HG02678 (cell line): Measurements from ENCODE around the gene RDH12.
"Not testable (repeated sequence)": the region's sequence is repeated elsewhere in the genome, so short reads cannot be mapped to it uniquely, and the experiment has no call there.

Source experiments
- ATAC-seq: cut with Tn5 transposase; IDR thresholded peaks from one replicate; pipeline ENCODE4 v1.9.1; 2021; ENCODE audit warnings: mild to moderate bottlenecking, moderate library complexity; ENCODE audit not compliant: unreplicated experiment

The RDH12 gene

DNA sequence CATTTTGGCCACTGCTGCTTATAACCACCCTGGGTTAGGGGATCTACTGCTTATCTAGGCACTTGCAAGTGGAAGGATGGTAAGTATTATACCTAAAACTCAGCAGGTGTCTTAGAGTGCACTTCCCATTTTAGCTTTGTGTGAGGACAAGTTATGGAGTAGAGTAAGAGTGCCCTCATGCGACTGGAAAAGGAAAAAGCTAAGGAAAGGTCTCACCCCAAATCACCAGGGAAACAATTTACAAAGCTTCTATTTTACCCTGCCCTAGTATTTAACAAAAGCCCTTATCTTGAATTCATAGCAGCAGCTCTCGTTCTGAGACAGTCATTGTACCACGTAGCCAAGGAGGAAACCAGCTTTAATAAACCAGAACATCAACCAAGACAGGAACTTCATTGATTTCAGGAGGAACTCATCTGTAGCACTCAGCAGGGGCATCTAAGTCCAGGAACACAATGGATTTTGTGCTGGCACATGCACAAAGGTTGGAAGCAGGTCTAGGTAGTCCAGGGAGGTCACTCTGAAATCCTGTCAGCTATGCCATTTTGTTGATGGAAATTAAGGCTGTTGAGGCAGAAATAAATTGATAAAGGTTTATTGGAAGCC is 2.9 kb downstream of the RDH12 start:
- no peak for ATAC-seq

DNA sequence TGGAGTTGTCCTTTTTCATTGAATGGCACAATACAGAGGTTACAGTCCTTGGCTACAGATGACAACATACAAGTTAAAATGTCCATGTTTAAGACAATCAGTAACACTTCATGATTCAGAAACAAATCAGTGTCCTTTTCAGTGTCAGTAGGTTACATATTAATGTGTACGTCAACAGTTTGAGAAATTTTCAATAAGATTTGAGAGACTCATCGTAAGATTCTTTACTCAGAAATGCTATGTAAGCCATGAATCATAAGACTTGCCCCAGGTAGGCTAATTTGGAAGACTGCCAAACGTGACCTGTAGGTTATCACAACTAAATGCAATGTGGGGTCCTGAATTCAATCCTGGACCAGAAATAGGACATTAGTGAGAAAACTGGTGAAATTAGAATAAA is 3.5 kb downstream of the RDH12 start:
- ATAC-seq = no peak

DNA sequence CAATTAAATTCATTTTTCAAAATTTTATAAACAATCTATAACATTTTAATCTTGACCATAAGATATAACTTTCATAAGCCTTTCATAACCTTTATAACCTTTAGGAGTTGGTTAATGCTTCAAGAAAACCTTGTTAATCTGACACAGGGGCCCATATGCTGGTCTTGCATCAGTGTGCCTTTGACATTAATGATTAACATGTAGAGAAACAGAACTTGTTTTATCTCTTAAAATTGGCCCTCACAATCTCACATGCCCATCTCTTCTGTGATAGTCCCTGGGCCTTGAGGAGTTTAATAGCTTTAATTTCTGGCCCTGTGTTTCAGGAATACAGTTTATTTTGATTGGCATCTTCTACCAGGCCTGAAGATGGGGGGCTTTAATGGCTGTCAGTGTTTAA is 7.7 kb downstream of the RDH12 start:
- ATAC-seq = not testable (repeated sequence)

DNA sequence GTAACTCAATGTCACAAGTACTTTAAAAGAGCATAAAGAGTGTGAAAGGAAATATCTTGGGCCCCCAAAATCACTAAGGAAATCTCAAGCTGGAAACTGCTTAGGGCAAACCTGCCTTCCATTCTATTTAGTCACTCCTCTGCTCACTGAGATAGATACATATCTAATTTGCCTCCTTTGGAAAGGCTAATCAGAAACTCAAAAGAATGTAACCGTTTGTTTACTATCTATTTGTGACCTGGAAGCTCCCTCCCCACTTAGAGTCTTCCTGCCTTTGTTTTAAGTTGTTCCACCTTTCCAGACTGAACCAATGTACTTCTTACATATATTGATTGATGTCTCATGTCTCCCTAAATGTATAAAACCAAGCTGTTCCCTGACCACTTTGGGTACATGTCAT is 8.1 kb downstream of the RDH12 start:
- ATAC-seq = not testable (repeated sequence)

DNA sequence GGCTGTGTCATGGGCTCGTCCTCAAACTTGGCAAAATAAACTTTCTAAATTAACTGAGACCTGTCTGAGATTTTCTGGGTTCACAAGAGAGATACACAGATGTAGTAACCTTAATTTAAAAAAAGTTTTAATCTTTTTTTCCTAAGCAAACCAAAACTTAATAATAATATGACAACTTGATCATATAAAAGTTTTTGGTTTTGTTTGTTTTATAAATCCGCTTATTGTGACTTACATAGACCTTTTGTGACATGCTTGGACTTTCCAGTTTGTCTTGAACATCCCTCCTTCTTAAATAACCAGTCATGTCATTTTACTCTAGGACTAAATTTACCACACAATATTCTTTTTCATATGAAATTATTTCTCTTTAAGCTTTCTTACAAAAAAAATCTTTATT is 8.5 kb downstream of the RDH12 start:
- ATAC-seq = no peak

DNA sequence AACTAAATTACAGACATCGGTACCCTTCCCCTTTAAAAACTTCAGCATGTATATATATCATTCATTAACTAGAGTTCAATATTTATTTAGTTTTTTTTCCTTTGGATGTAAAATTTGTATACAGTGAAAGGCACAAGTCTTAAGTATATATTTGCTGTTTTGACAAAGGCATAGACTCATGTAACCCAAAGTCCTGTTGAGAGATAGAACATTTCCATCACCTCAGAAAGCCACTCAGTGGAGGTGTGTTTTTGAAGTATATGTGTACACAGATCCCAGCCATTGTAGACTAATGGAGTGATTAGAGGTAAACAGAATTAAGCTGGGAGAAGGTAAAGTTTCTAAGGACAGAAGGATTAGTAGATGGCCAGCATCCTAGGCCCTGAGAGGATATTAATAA is 15.4 kb downstream of the RDH12 start:
- no peak for ATAC-seq

DNA sequence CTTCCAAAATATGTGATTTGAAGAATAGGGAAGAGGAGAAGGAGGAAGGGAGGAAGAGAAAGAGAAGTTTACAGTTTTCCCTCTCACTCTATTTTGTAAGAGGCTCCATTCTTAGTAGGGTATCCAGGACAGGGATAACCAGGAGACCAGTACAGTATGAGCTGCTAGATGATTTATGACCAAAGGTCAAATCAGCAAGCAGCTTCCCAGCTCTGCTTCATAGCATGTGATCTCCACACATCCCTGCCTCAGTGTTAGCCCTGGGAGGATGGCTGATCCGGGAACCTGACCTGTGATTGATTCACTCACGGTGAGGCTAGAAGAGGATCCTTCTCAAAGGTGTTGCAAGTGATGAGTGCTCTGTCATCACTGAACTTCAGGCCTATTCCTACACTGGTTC is 16.6 kb downstream of the RDH12 start:
- ATAC-seq = no peak

DNA sequence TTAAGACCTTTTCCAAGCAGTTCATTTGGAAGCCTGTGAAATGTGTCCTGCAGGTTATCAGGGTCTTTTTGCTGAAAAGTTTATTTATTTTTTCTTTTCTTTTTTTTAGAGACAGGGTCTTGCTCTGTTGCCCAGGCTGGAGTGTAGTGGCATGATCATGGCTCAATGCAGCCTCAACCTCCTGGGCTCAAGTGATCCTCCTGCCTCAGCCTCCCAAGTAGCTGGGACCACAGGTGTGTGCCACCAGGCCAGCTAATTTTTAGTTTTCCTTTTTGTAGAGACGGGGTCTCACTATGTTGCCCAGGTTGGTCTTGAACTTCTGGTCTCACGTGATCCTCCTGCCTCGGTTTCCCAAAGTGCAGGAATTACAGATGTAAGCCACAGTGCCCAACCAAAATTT is 17.7 kb downstream of the RDH12 start:
- ATAC-seq = not testable (repeated sequence)

DNA sequence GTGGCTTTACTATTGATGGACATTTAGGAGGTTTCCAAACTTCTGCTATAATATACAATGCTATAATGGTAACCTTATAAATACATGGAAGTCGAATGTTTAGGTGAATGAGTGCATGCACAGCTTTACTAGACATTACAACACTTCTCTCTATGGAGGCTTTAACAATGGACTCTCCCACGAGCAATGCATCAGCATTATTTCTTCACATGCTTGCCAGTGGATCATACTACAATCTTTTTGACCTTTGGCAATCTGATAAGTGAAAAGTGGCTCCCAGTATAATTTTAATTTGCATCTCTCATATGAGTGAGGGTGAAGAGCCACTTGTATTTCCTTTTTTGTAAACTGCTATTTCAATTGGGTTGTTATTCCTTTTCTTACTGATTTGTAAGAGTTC is 18.2 kb downstream of the RDH12 start:
- no peak for ATAC-seq

DNA sequence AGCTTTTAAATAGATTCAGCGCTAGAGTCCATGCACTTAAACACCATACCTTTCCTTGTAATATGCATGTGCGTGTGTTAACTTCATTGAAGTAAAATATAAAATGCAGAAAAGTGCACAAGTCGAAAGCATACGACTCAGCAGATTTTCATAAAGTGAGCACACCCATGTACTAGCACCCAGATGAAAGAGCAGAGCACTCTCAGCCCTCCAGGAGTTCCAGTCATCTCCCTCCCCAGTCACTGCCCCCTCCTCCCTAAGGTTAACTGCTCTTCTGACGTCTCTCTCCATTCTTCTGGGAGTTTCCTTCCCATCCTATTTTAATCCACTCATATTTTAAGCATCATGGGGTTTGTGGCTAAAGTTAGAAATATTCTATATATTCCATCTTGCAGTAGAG is 20.2 kb downstream of the RDH12 start:
- no peak for ATAC-seq

DNA sequence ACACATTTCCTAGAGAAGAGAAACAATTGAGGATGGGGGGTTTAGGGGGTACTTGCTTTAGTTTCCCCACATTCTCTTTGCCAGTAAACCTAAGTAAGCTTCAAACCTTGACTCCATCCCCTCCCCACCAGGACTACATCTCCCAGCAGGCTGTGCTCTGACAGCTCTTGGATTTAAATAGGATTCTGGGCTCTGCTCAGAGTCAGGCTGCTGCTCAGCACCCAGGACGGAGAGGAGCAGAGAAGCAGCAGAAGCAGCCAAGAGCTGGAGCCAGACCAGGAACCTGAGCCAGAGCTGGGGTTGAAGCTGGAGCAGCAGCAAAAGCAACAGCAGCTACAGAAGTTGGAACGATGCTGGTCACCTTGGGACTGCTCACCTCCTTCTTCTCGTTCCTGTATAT is 20.6 kb downstream of the RDH12 start:
- ATAC-seq = no peak

DNA sequence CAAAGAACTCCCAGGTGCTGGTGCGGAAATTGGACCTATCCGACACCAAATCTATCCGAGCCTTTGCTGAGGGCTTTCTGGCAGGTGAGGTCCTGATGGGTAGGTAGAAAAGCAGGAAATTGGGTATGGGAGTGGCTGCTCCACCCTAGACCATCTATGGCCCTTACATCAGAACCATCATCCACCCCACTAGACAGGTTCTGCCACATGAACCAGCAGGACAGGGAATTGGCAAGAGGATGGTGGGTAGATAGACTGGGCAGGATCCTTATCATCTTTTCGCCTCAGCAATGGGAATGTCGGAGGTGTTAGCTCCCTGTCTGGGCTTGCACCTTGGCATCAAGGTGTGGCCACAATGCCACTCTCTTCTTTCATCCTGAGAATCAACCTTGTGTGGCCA is 23.5 kb downstream of the RDH12 start:
- ATAC-seq = no peak

DNA sequence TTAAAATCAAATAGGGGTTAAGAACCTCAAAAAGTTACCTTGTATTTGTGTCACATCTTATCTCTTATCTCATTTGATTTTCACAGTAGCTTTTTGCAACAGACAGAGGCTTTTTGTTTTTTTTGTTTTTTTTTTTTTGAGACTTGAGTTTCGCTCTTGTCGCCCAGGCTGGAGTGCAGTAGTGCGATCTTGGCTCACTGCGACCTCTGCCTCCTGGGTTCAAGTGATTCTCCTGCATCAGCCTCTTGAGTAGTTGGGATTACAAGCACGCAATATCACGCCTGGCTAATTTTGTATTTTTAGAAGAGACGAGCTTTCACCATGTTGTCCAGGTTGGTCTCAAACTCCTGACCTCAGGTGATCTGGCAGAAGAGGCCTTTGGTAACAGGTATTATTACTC is 25.7 kb downstream of the RDH12 start:
- ATAC-seq = no peak

DNA sequence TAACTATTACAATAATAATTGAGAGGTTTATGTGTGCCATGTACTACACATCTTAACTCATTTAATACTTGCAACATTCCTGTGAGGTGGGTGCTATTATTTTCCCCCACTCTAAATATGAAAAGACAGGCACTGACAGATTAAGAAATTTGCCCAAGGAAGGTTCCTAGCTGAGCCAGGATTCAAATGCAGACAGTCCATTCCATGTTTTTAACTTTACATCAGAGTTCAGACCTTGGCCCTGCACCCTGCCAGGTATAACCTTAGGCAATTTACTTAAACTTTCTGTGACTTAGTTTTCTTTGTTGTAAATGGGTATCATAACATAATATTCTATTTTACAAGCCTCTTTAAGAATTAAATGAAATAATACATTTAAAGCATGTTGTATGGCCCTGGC is 26.6 kb downstream of the RDH12 start:
- ATAC-seq = no peak

DNA sequence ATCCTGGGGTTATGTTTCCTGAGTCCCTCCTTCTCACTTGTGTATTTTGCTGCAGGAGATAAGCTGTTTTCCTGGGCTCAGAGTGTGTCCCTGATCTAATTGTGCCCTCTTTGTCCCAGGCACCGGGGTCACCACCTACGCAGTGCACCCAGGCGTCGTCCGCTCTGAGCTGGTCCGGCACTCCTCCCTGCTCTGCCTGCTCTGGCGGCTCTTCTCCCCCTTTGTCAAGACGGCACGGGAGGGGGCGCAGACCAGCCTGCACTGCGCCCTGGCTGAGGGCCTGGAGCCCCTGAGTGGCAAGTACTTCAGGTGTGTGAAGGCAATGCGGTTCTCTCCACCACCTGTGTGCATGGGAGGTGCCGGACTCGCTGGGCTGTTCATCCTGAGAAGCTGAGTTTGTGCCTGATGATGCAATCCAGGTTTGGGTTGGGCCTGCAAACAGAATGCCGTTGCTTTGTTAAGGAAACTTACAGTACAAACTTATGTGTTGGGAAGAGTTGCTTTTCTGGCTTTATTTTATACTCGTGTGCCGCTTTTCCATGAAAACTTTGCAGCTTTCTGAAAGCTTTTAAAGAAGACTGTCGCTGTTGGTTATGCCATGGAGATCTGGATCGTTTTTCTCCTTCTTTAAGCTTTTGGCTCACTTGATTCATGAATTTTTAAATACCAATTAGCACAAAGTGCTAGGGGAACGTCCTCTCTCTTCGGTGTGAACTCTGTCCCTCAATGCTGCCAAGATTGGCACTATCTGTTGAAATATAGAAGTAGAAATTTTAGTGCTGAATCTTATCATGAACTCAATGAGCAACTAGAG is 27.6 kb downstream of the RDH12 start:
- no peak for ATAC-seq

DNA sequence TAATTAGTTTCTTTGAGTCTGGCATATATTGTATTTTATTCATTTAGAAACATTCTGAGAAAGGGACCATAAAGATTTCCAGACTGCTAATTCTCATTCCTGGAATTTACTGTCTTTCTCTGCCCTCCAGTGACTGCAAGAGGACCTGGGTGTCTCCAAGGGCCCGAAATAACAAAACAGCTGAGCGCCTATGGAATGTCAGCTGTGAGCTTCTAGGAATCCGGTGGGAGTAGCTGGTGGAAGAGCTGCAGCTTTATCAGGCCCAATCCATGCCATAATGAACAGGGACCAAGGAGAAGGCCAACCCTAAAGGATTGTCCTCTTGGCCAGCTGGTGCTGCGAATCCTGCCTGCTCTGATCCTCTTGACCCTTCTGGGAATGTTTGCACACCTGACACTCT is 31.9 kb downstream of the RDH12 start:
- no peak for ATAC-seq

DNA sequence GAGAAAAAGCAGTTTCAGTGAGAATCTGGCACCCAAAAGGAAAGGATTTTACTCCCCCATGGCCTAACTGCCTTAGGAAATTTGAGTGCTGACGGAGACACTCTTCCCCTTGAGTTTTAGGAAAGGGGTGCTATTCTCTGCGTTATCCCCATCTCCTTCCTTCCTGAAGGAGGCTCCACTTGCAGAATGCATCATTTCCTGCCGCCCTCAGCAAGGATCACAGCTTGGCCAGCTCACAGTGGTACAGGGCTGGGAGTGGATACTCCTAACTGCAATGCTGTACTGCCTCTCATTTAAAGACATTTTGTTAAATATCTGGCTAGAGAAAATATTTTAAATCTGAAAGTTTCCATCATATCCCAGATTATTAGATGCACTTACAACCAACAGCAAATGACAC is 33.0 kb downstream of the RDH12 start:
- ATAC-seq = no peak

DNA sequence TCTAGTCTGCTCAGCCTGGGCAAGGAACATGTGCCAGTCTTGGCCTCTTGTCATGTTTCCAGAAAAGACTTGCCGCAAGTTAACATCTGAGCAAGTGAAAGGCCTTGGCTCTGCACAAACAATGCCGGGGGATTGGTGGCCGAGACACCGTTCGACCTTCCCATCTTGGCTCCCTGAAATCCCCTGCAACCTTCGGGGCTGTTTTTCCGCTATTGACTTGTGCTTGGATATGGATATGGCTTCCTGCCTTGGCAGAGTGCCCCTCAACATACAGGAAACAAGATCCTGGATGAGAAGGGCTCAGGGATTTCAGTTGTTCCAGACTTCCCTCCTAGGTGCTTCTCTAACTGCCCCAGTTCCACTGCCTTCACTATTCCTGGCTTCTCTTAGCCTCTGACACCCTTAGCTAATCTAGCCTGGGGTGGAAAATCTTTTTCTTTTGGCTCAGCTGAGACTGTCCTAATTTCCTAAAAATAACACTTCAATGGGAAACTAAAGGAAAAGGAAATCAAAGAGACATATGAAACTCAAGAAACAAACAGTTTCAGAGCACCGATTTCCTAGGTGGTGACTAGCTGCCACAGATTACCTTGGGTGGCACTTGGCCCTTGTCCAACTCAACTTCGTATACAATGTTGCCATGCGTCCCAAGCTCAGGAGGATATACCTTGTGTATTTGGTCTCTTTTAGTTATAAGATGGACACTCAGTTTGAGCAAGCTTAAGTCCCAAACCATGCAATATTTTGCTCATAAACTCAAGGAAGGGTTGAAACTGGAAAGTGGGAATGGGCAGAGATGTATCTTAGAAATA is 33.9 kb downstream of the RDH12 start:
- no peak for ATAC-seq

DNA sequence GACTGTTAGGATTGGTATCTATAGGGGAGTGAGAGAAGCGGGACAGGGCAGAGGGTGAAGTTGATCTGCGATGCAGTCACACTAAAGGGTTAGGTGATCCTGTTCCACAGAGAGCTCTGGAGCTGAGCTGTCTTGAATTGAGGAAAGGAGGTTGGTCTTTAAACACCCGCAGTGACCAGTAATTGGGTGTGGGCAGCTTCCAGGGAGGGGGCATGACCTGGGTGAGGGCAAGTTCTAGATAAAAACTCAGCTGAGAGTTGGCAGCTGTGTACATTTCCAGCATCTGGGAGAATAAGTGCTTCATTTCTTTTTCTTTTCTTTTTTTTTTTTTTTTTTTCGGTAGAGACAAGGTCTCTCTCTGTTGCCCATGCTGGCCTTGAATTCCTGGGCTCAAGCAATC is 35.1 kb downstream of the RDH12 start:
- ATAC-seq = no peak

DNA sequence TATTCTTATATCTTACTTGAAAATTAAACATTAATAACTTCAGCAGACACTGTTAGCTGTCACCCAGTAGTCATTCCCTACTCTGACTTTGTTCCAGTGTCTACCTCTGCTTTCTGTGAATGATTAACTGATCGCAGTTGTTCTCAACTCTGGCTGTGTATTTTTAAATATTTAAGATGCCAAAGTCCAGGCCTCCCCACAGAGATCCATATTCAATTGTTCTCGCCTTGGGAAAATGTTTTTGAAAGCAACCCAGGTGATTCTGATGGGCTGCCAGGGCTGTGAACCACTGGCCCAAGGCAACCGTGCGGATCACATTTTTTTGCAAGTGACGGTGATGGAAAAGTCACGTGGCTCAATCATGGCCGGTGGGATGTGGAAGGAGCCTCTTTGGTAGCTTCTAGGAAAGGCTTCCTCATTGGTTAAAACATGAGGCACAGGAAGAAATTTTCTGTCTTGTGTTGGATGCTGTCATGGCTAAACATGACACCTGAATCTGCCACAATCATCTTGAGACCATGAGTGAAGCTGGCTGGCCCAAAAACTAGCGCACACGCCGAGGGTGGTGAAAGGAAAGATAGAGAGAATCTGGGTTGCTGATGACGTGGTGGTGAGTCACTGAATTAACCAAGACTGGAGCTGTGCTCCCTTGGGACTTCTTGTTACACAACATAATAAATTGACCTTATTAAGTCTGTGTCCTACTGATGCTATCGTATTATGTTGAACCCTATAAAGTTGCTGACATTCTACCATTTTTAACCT is 37.2 kb downstream of the RDH12 start:
- ATAC-seq = no peak

DNA sequence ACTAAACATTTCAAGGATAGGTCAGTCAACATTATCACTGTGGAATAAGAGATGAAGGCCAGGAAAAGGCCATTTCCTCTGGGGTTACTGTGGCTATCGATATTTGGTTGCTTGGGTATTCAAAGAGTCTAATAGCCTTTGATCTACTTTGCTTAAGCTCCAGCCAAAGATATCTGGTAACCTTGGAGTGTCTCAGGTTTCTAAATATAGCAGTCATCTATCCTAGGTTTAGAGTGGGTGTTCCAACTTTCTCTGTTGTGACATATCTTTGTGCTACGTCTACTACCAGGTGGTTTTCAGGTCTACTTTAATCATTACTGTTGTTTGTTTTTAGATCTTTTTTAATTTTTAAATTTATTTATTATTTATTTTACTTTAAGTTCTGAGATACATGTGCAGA is 42.4 kb downstream of the RDH12 start:
- no peak for ATAC-seq
